GM19035 (cell line): ENCODE results near the gene LCE3A.

Experiments
- ATAC-seq: cut with Tn5 transposase; IDR thresholded peaks from one replicate; pipeline ENCODE4 v1.9.1; 2021; ENCODE audit not compliant: unreplicated experiment

LCE3A gene

DNA sequence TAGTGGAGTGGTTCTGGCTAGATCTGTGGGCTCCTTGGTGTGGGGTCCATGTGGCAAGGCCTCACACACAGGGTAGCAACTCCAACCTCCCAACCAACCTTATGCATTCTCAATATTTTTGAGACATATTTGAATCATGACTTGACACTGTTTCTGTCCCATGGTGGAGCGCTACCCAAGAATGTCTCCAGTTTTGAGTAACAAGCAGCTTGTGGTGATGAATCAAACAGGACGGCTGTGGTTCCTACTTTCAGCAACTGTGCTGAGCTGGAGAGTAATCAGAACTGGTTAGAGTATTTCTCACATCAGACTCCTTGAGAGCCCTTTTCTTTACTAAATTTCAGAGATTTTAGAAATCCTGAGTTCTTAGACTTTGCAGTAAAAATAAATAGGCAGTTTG is 45.7 kb downstream of the LCE3A start:
- no peak for ATAC-seq
